Superior temporal gyrus (tissue), 1 donor: ENCODE results near the gene LAX1.

Experiments
- DNase-seq: peaks from one replicate; pipeline ENCODE4 v3.0.0-alpha.2; 2016; ENCODE audit errors: extremely low spot score

LAX1 gene

DNA sequence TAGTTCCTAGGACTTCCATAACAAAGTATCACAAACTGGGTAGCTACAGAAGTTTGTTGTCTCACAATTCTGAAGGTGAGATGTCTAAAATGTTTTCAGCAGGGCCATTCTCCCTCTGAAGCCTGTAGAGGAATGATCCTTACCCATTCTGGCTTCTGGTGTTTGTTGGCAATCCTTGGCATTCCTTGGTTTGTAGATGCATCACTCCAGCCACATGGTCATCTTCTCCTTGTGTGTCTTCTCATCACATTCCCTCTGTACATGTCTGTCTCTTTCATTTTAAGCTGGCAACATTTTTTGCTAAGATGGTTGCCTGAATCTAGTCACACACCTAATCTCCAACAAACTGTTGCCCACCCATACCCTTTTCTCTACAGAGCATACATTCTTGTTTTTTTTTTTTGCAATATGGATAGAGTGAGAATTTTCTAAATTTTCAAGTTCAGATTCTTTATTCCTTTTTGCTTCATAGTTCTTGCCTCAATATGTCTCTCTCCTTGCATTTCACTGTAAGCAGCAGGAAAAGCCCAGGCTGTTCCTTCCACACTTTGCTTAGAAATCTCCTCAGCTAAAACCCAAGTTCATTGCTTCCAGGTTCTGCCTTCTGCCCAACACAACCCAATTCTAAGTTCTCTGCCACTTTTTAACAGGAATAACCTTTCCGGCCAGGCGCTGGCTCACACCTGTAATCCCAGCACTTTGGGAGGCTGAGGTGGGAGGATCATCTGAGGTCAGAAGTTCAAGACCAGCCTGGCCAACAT, 48.8 kb downstream of the LAX1 start:
- DNase-seq, result no peak

DNA sequence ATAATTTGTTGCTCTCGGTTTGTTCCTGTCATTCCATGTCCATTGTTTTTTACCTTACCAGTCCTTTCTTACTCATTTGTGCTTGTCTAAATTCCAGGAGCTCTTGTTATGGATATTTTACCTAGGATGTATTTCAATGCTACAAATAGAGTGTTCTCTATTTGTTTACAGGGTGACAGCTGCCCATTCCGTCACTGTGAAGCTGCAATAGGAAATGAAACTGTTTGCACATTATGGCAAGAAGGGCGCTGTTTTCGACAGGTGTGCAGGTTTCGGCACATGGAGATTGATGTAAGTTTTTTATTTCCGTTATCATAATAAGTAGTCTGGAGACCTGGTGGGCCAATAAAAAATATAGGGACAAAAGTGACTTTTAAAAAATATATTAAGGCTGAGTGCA, 53.4 kb downstream of the LAX1 start:
- no peak for DNase-seq

GRCh38 chr1:203823306-203823705, 58.3 kb downstream of the LAX1 start:
- DNase-seq, result no peak
